Activated T-cell treated with anti-CD3 and anti-CD28 coated beads, Interleukin-2, amount 50 U/mL, for 72 hours (primary cell): Measurements from ENCODE around the gene SND1. TPM values are rescaled to one million over a fixed set of nuclear protein-coding genes. Genes with fewer than 3 reads are reported as not detected.

Source experiments
- ATAC-seq, 2 donors: fragments of 150-1000 bp; cut with Tn5 transposase; replicated peaks in 1 of 2; 2 replicates each; pipeline ENCODE4 v1.10.0; 2021; ENCODE audit warnings: moderate library complexity in 2 of 2, mild to moderate bottlenecking in 1 of 2
- DNase-seq, 2 donors: peaks; one replicate each; pipeline ENCODE4 v3.0.0; 2021 to 2022; ENCODE audit warnings: mixed read lengths in 1 of 2
- H3K27ac Mint-ChIP-seq: one replicate; pipeline ENCODE4 v1.8.0; 2022; ENCODE audit warnings: mild to moderate bottlenecking, moderate library complexity, mixed read lengths
- H3K27me3 Mint-ChIP-seq: one replicate; pipeline ENCODE4 v1.8.0; 2022; ENCODE audit warnings: low read depth, mixed read lengths
- H3K36me3 Mint-ChIP-seq, 2 donors: one replicate each; pipeline ENCODE4 v1.8.0; 2022; ENCODE audit warnings: mixed read lengths in 2 of 2, mild to moderate bottlenecking in 1 of 2; ENCODE audit not compliant: insufficient read depth in 2 of 2
- H3K4me1 Mint-ChIP-seq: one replicate; pipeline ENCODE4 v1.8.0; 2022; ENCODE audit warnings: low read depth, mixed read lengths
- H3K4me3 Mint-ChIP-seq, 2 donors: one replicate each; pipeline ENCODE4 v1.8.0; 2022; ENCODE audit warnings: mild to moderate bottlenecking in 2 of 2, mixed read lengths in 2 of 2, moderate library complexity in 2 of 2
- H3K9me3 Mint-ChIP-seq, 2 donors: one replicate each; pipeline ENCODE4 v1.8.0; 2022; ENCODE audit warnings: mixed read lengths in 2 of 2
- total RNA-seq, 2 donors: library from RNA; stranded (reverse); gene quantifications; one replicate each; pipeline ENCODE4 v1.2.3, GENCODE V29; 2022

The SND1 gene
- total RNA-seq, 2 donors from 2014 or later: 237 to 285 TPM

- ATAC-seq (no peak), DNase-seq (no peak)
- no peaks in the 10 kb centered on the region for H3K9me3 Mint-ChIP-seq
- peaks cover 52% of the 10 kb centered on the region for H3K4me1 Mint-ChIP-seq
- H3K4me3 Mint-ChIP-seq: no peak overlapping the region
- peak overlapping the region; percentile 85 for H3K27ac Mint-ChIP-seq
- H3K36me3 Mint-ChIP-seq: no peaks in the 10 kb centered on the region
- H3K27me3 Mint-ChIP-seq: no peaks in the 10 kb centered on the region
Measured at GRCh38 chr7:128060018-128060417, 408.0 kb downstream of the SND1 start.

GRCh38 chr7:128063088-128063487 lies 411.1 kb downstream of the SND1 start:
- no peaks in the 10 kb centered on the region for H3K36me3 Mint-ChIP-seq
- DNase-seq (no peak), ATAC-seq (no peak)
- peaks cover 48% of the 10 kb centered on the region for H3K4me1 Mint-ChIP-seq
- no peaks in the 10 kb centered on the region for H3K27me3 Mint-ChIP-seq
- H3K4me3 Mint-ChIP-seq: no peak overlapping the region
- H3K27ac Mint-ChIP-seq: no peak overlapping the region
- no peaks in the 10 kb centered on the region for H3K9me3 Mint-ChIP-seq

GRCh38 chr7:128065872-128066271 lies 413.9 kb downstream of the SND1 start:
- H3K27me3 Mint-ChIP-seq: no peaks in the 10 kb centered on the region
- H3K27ac Mint-ChIP-seq: no peak overlapping the region
- ATAC-seq (no peak), DNase-seq (no peak)
- no peak overlapping the region for H3K4me3 Mint-ChIP-seq
- peaks cover 32% of the 10 kb centered on the region for H3K4me1 Mint-ChIP-seq
- no peaks in the 10 kb centered on the region for H3K9me3 Mint-ChIP-seq
- peaks cover 0 to 3% of the 10 kb centered on the region in 2 donors for H3K36me3 Mint-ChIP-seq

DNA sequence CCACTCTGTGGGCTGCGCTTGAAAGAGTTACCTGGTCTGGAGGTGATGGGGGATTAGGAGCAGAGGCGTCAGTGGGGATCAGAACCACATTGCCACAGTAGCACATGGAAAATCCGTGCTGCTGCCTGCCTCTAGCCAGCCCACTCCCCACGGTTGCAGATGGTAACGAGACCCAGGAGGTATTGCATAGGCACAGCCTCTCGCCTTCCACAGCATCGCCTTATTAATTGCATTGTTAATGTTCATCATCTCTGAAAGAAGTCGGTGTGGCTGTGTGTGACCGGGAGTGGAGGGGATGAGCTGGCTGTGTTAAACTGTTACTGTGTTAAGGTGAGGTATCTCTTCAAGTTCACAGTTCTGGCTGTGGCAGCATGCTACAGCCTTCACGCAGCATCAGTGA lies 414.4 kb downstream of the SND1 start:
- Mint-ChIP-seq H3K27ac (no peak overlapping the region), H3K4me3 (no peak overlapping the region), H3K9me3 (no peaks in the 10 kb centered on the region), H3K36me3 (peaks cover 0 to 4% of the 10 kb centered on the region in 2 donors), H3K4me1 (peaks cover 37% of the 10 kb centered on the region), H3K27me3 (no peaks in the 10 kb centered on the region)
- DNase-seq: no peak
- no peak for ATAC-seq

DNA sequence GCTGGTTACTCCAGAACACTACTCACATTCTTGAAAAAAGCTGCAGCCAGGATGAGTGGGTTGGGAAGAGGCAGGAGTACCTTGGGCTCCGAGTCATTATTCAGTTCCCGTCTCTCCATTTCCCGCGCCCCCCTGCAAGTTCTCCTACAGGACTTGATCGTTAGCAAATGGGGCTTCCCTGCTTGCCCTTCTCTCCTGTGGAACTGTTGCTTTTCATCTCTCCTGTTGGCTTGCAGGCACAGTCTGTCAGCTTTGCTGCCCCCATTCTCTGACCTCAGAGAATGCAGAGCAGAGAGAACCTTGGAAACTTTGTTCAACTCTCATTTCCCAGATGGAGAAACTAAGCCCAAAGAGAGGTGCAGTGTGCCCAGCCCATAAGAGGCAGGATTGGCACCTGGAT lies 414.9 kb downstream of the SND1 start:
- Mint-ChIP-seq H3K4me3 (no peak overlapping the region), H3K27ac (no peak overlapping the region)

DNA sequence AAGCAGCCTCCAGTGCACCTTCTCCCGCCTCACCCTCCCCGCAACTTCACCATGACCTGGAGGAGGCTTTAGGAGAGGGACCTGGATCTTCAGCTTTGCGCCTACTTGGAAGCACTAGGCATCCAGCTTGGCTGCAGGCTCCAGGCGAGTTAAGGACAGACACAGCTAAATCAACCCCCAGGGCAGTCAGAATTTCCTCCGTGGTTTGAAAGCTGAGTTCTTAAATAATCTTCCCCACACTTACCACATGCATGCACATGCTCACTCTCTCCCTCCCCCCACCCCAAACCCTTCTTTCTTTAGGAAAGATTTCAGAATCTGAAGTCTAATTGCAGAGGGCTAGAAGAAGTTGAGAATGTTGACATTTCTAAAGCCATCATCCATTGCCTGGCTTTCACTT lies 416.0 kb downstream of the SND1 start:
- no peak overlapping the region for H3K4me3 Mint-ChIP-seq
- H3K9me3 Mint-ChIP-seq: no peaks in the 10 kb centered on the region
- H3K36me3 Mint-ChIP-seq: peaks cover 0 to 6% of the 10 kb centered on the region in 2 donors
- H3K27ac Mint-ChIP-seq: no peak overlapping the region
- peaks cover 41% of the 10 kb centered on the region for H3K4me1 Mint-ChIP-seq
- ATAC-seq: no peak
- H3K27me3 Mint-ChIP-seq: no peaks in the 10 kb centered on the region
- DNase-seq: no peak

More for the DNA sequence above, 414.9 kb downstream of the SND1 start:
- Mint-ChIP-seq H3K4me1 (peaks cover 41% of the 10 kb centered on the region), H3K36me3 (peaks cover 0 to 6% of the 10 kb centered on the region in 2 donors), H3K27me3 (no peaks in the 10 kb centered on the region), H3K9me3 (no peaks in the 10 kb centered on the region)
- ATAC-seq (no peak), DNase-seq (no peak)

DNA sequence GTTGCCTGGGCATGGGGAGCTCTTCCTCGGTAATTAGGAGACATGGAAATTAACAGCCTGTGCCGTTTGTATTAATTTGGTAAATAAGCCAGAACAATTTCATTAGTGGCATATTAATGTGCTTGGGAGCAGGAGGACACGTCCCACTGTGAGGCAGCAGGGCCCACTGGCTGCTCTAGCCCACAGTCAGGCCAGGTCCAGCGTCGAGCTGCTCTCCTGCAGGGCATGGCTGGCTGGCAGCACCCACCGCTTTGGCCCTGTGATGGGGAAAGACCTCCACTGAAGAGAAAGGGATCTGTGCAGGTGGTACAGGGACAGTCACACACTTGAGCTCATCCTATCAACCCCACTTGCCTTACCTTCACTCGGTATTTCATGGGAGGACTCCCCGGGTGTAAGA lies 416.8 kb downstream of the SND1 start:
- Mint-ChIP-seq H3K4me1 (peaks cover 38% of the 10 kb centered on the region), H3K27ac (no peak overlapping the region), H3K36me3 (peaks cover 0 to 6% of the 10 kb centered on the region in 2 donors), H3K4me3 (no peak overlapping the region), H3K27me3 (no peaks in the 10 kb centered on the region), H3K9me3 (no peaks in the 10 kb centered on the region)
- no peak for DNase-seq
- no peak for ATAC-seq

- DNase-seq (no peak), ATAC-seq (no peak)
- no peak overlapping the region for H3K27ac Mint-ChIP-seq
- H3K27me3 Mint-ChIP-seq: no peaks in the 10 kb centered on the region
- no peak overlapping the region for H3K4me3 Mint-ChIP-seq
- no peaks in the 10 kb centered on the region for H3K9me3 Mint-ChIP-seq
- peaks cover 0 to 6% of the 10 kb centered on the region in 2 donors for H3K36me3 Mint-ChIP-seq
- peaks cover 33% of the 10 kb centered on the region for H3K4me1 Mint-ChIP-seq
Measured at GRCh38 chr7:128069373-128070364, 417.7 kb downstream of the SND1 start.

DNA sequence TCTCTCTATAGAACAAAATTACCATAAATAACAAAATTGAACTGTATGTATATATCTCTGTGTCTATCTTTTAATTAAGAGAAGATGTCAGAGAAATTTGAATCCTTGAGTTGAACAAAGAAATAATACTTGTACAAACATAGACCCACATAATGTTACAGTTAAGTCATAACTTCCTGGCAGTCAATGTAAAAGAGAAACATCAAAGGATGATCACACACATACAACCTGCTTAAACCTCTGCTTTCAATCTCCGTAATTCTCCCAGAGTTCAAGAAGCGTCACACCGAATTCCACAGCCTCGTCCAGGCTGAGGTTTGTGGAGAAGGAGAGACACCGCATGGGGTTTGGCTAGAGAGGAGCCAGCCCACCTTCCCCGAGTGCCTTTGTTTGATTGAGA lies 419.4 kb downstream of the SND1 start:
- H3K36me3 Mint-ChIP-seq: peaks cover 0 to 6% of the 10 kb centered on the region in 2 donors
- no peak for DNase-seq
- H3K4me3 Mint-ChIP-seq: no peak overlapping the region
- peaks cover 28% of the 10 kb centered on the region for H3K4me1 Mint-ChIP-seq
- H3K27me3 Mint-ChIP-seq: no peaks in the 10 kb centered on the region
- H3K9me3 Mint-ChIP-seq: no peaks in the 10 kb centered on the region
- no peak overlapping the region for H3K27ac Mint-ChIP-seq
- no peak for ATAC-seq

DNA sequence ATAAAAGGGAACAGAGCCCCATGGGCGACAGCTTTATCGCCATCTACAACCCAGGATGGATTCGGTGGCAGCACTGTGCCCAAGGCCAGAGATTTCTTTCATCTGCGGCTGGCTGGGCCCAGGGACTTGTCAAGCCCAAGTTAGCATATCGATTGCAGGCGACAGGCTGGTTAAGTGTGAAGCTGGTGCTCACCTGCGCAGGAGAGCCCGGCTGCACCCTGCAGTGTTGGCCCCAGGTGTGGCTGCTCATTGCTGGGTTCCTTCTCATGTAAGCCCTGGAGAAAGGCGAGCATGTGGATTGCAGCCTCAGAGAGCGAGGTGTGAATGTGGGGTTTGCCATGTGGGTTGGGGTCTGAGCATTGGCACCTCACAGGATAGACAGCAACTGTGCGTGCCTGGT lies 419.8 kb downstream of the SND1 start:
- Mint-ChIP-seq H3K27me3 (no peaks in the 10 kb centered on the region), H3K9me3 (no peaks in the 10 kb centered on the region), H3K4me3 (no peak overlapping the region), H3K27ac (no peak overlapping the region), H3K4me1 (peaks cover 28% of the 10 kb centered on the region), H3K36me3 (peaks cover 0 to 6% of the 10 kb centered on the region in 2 donors)
- ATAC-seq (no peak), DNase-seq (no peak)

- Mint-ChIP-seq H3K4me3 (no peak overlapping the region), H3K4me1 (peaks cover 17% of the 10 kb centered on the region), H3K9me3 (no peaks in the 10 kb centered on the region), H3K27me3 (no peaks in the 10 kb centered on the region), H3K27ac (no peak overlapping the region), H3K36me3 (peaks cover 0 to 6% of the 10 kb centered on the region in 2 donors)
- ATAC-seq: no peak
- DNase-seq: no peak
Measured at GRCh38 chr7:128073671-128074310, 421.8 kb downstream of the SND1 start.

DNA sequence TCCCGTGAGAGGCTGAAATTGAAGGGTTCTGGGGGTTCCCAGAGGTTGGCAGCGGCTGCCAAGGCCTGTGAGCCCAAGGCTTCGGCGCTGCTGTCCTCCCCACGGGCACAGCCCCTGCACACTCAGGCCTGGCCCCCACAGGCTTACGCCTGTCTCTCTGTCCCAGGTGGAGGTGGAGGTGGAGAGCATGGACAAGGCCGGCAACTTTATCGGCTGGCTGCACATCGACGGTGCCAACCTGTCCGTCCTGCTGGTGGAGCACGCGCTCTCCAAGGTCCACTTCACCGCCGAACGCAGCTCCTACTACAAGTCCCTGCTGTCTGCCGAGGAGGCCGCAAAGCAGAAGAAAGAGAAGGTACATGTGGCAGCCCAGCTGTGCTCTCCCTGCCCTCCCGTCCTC lies 422.3 kb downstream of the SND1 start:
- no peak for ATAC-seq
- Mint-ChIP-seq H3K27me3 (no peaks in the 10 kb centered on the region), H3K36me3 (peaks cover 0 to 6% of the 10 kb centered on the region in 2 donors), H3K27ac (no peak overlapping the region), H3K4me1 (peaks cover 17% of the 10 kb centered on the region), H3K9me3 (no peaks in the 10 kb centered on the region), H3K4me3 (no peak overlapping the region)
- no peak for DNase-seq

DNA sequence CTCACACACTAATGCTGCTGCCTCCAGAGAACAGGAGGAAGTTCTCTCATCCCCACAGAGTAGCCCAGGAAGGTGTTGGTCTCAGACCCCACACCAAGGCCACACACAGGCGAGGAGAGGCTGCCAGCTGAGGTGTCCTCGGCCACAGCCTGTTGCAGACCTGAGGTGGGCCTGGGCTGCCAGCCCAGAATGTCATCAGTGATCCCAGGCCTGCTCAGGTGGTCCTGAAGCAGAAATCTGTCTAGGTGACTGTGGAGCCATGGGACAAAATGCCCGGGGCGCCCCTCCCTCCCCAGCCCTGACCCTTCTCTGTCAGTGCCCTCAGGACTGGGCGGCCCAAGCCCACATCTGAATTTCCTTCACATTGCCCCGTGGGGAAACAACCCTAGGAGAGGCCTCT lies 422.7 kb downstream of the SND1 start:
- H3K9me3 Mint-ChIP-seq: no peaks in the 10 kb centered on the region
- no peak for ATAC-seq
- peaks cover 17% of the 10 kb centered on the region for H3K4me1 Mint-ChIP-seq
- no peaks in the 10 kb centered on the region for H3K27me3 Mint-ChIP-seq
- peaks cover 0 to 6% of the 10 kb centered on the region in 2 donors for H3K36me3 Mint-ChIP-seq
- no peak overlapping the region for H3K4me3 Mint-ChIP-seq
- no peak overlapping the region for H3K27ac Mint-ChIP-seq
- DNase-seq: no peak
